HepG2 (cell line): Measurements from ENCODE around the gene POLDIP3. TPM values are rescaled to one million over a fixed set of nuclear protein-coding genes. Genes with fewer than 3 reads are reported as not detected.

Experiments
- ARNT ChIP-seq: fragments of 450-650 bp; IDR thresholded peaks from 2 replicates; pipeline ENCODE4 v1.6.1; 2017
- ATRX ChIP-seq: sonication (generic); formaldehyde crosslinking; IDR thresholded peaks from 2 replicates; pipeline ENCODE4 v1.4.0; 2020; ENCODE audit warnings: missing genetic modification reagents, borderline replicate concordance
- MEIS1 ChIP-seq: sonication (generic); formaldehyde crosslinking; IDR thresholded peaks from 2 replicates; pipeline ENCODE4 v1.9.0; 2021; ENCODE audit warnings: mild to moderate bottlenecking, missing genetic modification reagents, moderate library complexity, borderline replicate concordance
- MIXL1 ChIP-seq: IDR thresholded peaks from 2 replicates; pipeline ENCODE4 v1.6.1; 2016
- NCOA2 ChIP-seq: sonication (generic); formaldehyde crosslinking; IDR thresholded peaks from 2 replicates; pipeline ENCODE4 v1.8.0; 2022; ENCODE audit warnings: inconsistent platforms
- NR2F6 ChIP-seq, 2 experiments: IDR thresholded peaks; 2 replicates each; pipeline ENCODE4 v1.6.1; 2016; ENCODE audit warnings: antibody characterized with exemption in 1 of 2, mild to moderate bottlenecking in 1 of 2
- PTBP1 ChIP-seq: fragments of 200-400 bp; formaldehyde crosslinking; IDR thresholded peaks from 2 replicates; pipeline ENCODE4 v1.6.1; 2018; ENCODE audit warnings: low read length, low read depth; ENCODE audit not compliant: poor library complexity, severe bottlenecking
- ZC3H4 ChIP-seq: sonication (generic); formaldehyde crosslinking; IDR thresholded peaks from 2 replicates; pipeline ENCODE4 v1.4.0; 2020; ENCODE audit warnings: missing genetic modification reagents, borderline replicate concordance
- ZNF468 ChIP-seq: sonication (generic); formaldehyde crosslinking; IDR thresholded peaks from 2 replicates; pipeline ENCODE4 v1.8.0; 2022; ENCODE audit warnings: mild to moderate bottlenecking, moderate library complexity, missing genetic modification reagents
- ZNF737 ChIP-seq: sonication (generic); formaldehyde crosslinking; IDR thresholded peaks from 2 replicates; pipeline ENCODE4 v1.5.0; 2020; ENCODE audit warnings: missing genetic modification reagents, mild to moderate bottlenecking, borderline replicate concordance
- ZNF883 ChIP-seq: sonication (generic); formaldehyde crosslinking; IDR thresholded peaks from 2 replicates; pipeline ENCODE4 v1.5.1; 2020; ENCODE audit warnings: mild to moderate bottlenecking, missing genetic modification reagents; ENCODE audit errors: not compliant biosample characterization
- polyA plus RNA-seq, 8 experiments: library from polyadenylated mRNA; depleted of rRNA in 3 of 8; stranded (reverse) in 7 of 8; unstranded in 1 of 8; fragments of >200 nt; fragmentation: Illumina TruSeq in 4 of 8; extraction: Trizol in 4 of 8; gene quantifications; 2 replicates each; pipeline versions ENCODE4 v1.2.1 to v1.2.3, GENCODE V29; 2011 to 2016; ENCODE audit warnings: low read depth in 4 of 8, missing spikeins in 1 of 8, mixed read lengths in 1 of 8; ENCODE audit not compliant: insufficient read depth in 1 of 8
- total RNA-seq, 5 experiments: library from RNA; depleted of rRNA; stranded (reverse); fragments of >200 nt; fragmentation: Illumina TruSeq; extraction: Trizol; gene quantifications; 2 replicates each; pipeline ENCODE4 v1.2.3, GENCODE V29; 2016; ENCODE audit warnings: low read depth in 1 of 5
- TF ChIP-seq, protein P1 (sequence below): sonication (generic); formaldehyde crosslinking; IDR thresholded peaks from 2 replicates; pipeline ENCODE4 v1.5.1; 2020; ENCODE audit warnings: mild to moderate bottlenecking, missing genetic modification reagents, borderline replicate concordance
- TF ChIP-seq, protein P2 (sequence below): sonication (generic); formaldehyde crosslinking; IDR thresholded peaks from 2 replicates; pipeline ENCODE4 v1.8.0; 2022; ENCODE audit warnings: mild to moderate bottlenecking, missing genetic modification reagents, moderate library complexity
- TF ChIP-seq, protein P3 (sequence below): IDR thresholded peaks from 2 replicates; pipeline ENCODE4 v1.6.1; 2016; ENCODE audit warnings: low read depth, control low read depth
- TF ChIP-seq, protein P4 (sequence below): sonication (generic); formaldehyde crosslinking; IDR thresholded peaks from 2 replicates; pipeline ENCODE4 v1.8.1; 2023; ENCODE audit warnings: mild to moderate bottlenecking, missing genetic modification reagents
- TF ChIP-seq, protein P5 (sequence below), 2 experiments: IDR thresholded peaks; 2 replicates each; pipeline ENCODE4 v1.6.1; 2011 to 2012; ENCODE audit warnings: low read length in 2 of 2, borderline replicate concordance in 1 of 2, low read depth in 1 of 2, mild to moderate bottlenecking in 1 of 2, moderate library complexity in 1 of 2

POLDIP3 gene
- total and polyA plus RNA-seq, 2 of the 13 experiments (the other 11 are each of a cell fraction or from before 2014, with no cell fraction given): 45.8 to 47.4 TPM

DNA sequence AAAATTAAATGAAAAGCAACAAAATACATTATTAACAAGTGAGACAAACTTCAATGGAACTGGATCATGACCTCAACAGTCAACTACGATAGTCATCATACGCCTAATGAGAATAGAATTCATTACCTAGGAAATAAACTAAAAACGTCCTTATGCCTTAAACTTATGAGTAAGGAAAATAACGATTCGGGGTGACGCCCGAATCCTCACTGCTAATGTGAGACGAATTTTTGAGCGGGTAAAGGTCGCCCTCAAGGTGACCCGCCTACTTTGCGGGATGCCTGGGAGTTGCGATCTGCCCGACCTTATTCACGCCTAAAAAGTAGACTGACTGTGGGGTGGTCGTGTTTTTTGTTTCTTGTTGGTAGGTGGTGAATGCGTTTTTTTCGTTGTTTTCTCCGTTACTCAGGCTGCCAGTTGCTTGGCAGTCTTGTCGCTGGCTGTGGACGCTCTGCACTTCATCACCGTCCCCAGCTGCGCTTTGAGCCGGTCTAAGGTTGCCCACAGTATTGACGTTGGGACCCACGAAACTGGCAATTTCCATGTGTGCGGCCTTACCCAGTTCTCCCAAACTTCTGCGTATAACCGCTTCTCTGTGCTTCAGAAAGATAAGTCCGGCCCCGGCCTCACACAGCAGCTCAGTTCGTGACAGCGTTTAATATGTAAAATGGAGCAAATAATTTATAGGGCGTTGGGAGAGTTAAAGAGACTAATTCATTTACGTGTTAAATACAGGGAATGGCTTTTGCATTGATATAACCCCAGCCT is 593 bp upstream of the POLDIP3 start (continued):
- peak; percentile 37; the same call in 1 of the 2 replicates for TF ChIP-seq MEIS1 (CRISPR knock-in tag)
- TF ChIP-seq ZNF468: no peak
- TF ChIP-seq NCOA2 (CRISPR knock-in tag): peak; percentile 92
- peak; percentile 76 for TF ChIP-seq NR2F6 (IDR thresholded peaks at IDR 0.05)
- TF ChIP-seq NR2F6 (CRISPR knock-in tag; IDR thresholded peaks at IDR 0.05): peak; percentile 77
- no peak for TF ChIP-seq ARNT
- TF ChIP-seq, protein P1, sequence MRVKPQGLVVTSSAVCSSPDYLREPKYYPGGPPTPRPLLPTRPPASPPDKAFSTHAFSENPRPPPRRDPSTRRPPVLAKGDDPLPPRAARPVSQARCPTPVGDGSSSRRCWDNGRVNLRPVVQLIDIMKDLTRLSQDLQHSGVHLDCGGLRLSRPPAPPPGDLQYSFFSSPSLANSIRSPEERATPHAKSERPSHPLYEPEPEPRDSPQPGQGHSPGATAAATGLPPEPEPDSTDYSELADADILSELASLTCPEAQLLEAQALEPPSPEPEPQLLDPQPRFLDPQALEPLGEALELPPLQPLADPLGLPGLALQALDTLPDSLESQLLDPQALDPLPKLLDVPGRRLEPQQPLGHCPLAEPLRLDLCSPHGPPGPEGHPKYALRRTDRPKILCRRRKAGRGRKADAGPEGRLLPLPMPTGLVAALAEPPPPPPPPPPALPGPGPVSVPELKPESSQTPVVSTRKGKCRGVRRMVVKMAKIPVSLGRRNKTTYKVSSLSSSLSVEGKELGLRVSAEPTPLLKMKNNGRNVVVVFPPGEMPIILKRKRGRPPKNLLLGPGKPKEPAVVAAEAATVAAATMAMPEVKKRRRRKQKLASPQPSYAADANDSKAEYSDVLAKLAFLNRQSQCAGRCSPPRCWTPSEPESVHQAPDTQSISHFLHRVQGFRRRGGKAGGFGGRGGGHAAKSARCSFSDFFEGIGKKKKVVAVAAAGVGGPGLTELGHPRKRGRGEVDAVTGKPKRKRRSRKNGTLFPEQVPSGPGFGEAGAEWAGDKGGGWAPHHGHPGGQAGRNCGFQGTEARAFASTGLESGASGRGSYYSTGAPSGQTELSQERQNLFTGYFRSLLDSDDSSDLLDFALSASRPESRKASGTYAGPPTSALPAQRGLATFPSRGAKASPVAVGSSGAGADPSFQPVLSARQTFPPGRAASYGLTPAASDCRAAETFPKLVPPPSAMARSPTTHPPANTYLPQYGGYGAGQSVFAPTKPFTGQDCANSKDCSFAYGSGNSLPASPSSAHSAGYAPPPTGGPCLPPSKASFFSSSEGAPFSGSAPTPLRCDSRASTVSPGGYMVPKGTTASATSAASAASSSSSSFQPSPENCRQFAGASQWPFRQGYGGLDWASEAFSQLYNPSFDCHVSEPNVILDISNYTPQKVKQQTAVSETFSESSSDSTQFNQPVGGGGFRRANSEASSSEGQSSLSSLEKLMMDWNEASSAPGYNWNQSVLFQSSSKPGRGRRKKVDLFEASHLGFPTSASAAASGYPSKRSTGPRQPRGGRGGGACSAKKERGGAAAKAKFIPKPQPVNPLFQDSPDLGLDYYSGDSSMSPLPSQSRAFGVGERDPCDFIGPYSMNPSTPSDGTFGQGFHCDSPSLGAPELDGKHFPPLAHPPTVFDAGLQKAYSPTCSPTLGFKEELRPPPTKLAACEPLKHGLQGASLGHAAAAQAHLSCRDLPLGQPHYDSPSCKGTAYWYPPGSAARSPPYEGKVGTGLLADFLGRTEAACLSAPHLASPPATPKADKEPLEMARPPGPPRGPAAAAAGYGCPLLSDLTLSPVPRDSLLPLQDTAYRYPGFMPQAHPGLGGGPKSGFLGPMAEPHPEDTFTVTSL (CRISPR knock-in tag): peak; percentile 77; the same call in 1 of the 2 replicates
- TF ChIP-seq, protein P2, sequence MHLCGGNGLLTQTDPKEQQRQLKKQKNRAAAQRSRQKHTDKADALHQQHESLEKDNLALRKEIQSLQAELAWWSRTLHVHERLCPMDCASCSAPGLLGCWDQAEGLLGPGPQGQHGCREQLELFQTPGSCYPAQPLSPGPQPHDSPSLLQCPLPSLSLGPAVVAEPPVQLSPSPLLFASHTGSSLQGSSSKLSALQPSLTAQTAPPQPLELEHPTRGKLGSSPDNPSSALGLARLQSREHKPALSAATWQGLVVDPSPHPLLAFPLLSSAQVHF (CRISPR knock-in tag): peak; percentile 84; the same call in 1 of the 2 replicates
- peak; percentile 45 for TF ChIP-seq ZNF883 (CRISPR knock-in tag)
- TF ChIP-seq, protein P3, sequence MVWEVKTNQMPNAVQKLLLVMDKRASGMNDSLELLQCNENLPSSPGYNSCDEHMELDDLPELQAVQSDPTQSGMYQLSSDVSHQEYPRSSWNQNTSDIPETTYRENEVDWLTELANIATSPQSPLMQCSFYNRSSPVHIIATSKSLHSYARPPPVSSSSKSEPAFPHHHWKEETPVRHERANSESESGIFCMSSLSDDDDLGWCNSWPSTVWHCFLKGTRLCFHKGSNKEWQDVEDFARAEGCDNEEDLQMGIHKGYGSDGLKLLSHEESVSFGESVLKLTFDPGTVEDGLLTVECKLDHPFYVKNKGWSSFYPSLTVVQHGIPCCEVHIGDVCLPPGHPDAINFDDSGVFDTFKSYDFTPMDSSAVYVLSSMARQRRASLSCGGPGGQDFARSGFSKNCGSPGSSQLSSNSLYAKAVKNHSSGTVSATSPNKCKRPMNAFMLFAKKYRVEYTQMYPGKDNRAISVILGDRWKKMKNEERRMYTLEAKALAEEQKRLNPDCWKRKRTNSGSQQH (CRISPR knock-in tag): no peak; the same call in none of the 2 replicates
- TF ChIP-seq, protein P4, sequence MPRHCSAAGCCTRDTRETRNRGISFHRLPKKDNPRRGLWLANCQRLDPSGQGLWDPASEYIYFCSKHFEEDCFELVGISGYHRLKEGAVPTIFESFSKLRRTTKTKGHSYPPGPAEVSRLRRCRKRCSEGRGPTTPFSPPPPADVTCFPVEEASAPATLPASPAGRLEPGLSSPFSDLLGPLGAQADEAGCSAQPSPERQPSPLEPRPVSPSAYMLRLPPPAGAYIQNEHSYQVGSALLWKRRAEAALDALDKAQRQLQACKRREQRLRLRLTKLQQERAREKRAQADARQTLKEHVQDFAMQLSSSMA (CRISPR knock-in tag): peak; percentile 8; the same call in 1 of the 2 replicates
- peak; percentile 100 for TF ChIP-seq ZC3H4 (CRISPR knock-in tag)
- TF ChIP-seq, protein P5, sequence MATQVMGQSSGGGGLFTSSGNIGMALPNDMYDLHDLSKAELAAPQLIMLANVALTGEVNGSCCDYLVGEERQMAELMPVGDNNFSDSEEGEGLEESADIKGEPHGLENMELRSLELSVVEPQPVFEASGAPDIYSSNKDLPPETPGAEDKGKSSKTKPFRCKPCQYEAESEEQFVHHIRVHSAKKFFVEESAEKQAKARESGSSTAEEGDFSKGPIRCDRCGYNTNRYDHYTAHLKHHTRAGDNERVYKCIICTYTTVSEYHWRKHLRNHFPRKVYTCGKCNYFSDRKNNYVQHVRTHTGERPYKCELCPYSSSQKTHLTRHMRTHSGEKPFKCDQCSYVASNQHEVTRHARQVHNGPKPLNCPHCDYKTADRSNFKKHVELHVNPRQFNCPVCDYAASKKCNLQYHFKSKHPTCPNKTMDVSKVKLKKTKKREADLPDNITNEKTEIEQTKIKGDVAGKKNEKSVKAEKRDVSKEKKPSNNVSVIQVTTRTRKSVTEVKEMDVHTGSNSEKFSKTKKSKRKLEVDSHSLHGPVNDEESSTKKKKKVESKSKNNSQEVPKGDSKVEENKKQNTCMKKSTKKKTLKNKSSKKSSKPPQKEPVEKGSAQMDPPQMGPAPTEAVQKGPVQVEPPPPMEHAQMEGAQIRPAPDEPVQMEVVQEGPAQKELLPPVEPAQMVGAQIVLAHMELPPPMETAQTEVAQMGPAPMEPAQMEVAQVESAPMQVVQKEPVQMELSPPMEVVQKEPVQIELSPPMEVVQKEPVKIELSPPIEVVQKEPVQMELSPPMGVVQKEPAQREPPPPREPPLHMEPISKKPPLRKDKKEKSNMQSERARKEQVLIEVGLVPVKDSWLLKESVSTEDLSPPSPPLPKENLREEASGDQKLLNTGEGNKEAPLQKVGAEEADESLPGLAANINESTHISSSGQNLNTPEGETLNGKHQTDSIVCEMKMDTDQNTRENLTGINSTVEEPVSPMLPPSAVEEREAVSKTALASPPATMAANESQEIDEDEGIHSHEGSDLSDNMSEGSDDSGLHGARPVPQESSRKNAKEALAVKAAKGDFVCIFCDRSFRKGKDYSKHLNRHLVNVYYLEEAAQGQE (IDR thresholded peaks at IDR 0.05; ENCODE audit: borderline replicate concordance in 1 of 2, low read depth in 1 of 2, low read length in 2 of 2): peak in 1 of 2 experiments; percentile 59; a peak in 2 of 4 replicates
- TF ChIP-seq PTBP1: no peak
- no peak; the same call in 1 of the 2 replicates for TF ChIP-seq ATRX (CRISPR knock-in tag)
- TF ChIP-seq ZNF737 (CRISPR knock-in tag): no peak
- peak; percentile 12; the same call in 1 of the 2 replicates for TF ChIP-seq MIXL1 (CRISPR knock-in tag)
